Spleen (tissue), 7 donors: ENCODE measurements around the gene BANP.

ENCODE experiments used
- POLR2AphosphoS5 ChIP-seq, 3 donors: sonication (generic); formaldehyde crosslinking; IDR thresholded peaks; one replicate each; pipeline ENCODE4 v1.5.1; 2017; ENCODE audit warnings: antibody characterized with exemption in 3 of 3
- TF ChIP-seq, protein P1 (sequence below), 11 experiments: fragments of 200-600 bp in 7 of 11; fragments of 450-650 bp in 4 of 11; sonication (generic) in 4 of 11; IDR thresholded peaks in 8 of 11; conservative IDR thresholded peaks in 3 of 11; 1 replicate in 7 of 11; 2 replicates in 4 of 11; pipeline versions ENCODE4 v1.4.0 to v1.8.0; 2016 to 2021; ENCODE audit warnings: antibody characterized with exemption in 11 of 11, inconsistent platforms in 4 of 11, mild to moderate bottlenecking in 1 of 11
- donor health status: DM: no; HTN: no; CAD: no; lungs with moderate emphysema.
- donor health status: DM: no; HTN: no; CAD: no.
- donor health status: DM: no; HTN: no; CAD: no.

DNA sequence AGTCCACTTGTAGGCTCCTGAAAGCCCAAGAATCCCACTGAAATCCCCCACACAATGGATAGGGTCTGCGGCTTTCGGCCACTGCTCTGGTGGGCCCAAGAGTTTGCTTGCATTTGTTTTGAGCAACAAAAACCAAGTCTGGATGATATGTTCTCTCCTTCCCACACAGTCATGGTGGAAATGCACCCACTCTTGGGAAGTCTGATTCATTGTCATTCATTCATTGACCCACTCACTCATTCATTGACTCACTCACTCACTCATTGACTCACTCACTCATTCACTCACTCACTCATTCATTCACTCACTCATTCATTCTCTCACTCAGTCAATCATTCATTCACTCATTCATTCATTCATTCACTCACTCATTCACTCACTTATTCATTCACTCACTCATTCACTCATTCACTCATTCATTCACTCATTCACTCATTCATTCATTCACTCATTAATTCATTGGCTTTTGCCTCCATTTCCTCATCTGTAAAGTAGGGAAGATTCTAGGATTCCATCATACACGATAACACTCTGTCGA is 12.8 kb upstream of the BANP start:
- no peak for TF ChIP-seq POLR2AphosphoS5 (IDR thresholded peaks at IDR 0.05)
- TF ChIP-seq, protein P1, sequence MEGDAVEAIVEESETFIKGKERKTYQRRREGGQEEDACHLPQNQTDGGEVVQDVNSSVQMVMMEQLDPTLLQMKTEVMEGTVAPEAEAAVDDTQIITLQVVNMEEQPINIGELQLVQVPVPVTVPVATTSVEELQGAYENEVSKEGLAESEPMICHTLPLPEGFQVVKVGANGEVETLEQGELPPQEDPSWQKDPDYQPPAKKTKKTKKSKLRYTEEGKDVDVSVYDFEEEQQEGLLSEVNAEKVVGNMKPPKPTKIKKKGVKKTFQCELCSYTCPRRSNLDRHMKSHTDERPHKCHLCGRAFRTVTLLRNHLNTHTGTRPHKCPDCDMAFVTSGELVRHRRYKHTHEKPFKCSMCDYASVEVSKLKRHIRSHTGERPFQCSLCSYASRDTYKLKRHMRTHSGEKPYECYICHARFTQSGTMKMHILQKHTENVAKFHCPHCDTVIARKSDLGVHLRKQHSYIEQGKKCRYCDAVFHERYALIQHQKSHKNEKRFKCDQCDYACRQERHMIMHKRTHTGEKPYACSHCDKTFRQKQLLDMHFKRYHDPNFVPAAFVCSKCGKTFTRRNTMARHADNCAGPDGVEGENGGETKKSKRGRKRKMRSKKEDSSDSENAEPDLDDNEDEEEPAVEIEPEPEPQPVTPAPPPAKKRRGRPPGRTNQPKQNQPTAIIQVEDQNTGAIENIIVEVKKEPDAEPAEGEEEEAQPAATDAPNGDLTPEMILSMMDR (IDR thresholded peaks at IDR 0.05 in 8 of 11, conservative IDR thresholded peaks at IDR 0.05 in 3 of 11) = no peak
